NCI-H1417 treated with DMSO at 0.1 percent for 48 hours (cell line): Measurements from ENCODE around the gene C5orf24.
"Not testable (repeated sequence)": the region's sequence is repeated elsewhere in the genome, so short reads cannot be mapped to it uniquely, and the experiment has no call there.

ENCODE experiments used
- DNase-seq: peaks from one replicate; lab custom pipeline; 2025; lab: John Stamatoyannopoulos, UW

C5orf24 gene

GRCh38 chr5:134845852-134846640 lies at the start of gene C5orf24:
C5orf24 (plus strand) TSS chr5:134845968; CDS start chr5:134854901, 8,933 bp downstream.
- peak; percentile 56 for DNase-seq

- no peak for DNase-seq
Measured at GRCh38 chr5:134798468-134798867, 47.3 kb upstream of the C5orf24 start.

- DNase-seq = no peak
Measured at GRCh38 chr5:134803821-134804220, 41.9 kb upstream of the C5orf24 start.

GRCh38 chr5:134813407-134813806 lies 32.4 kb upstream of the C5orf24 start:
- no peak for DNase-seq

DNA sequence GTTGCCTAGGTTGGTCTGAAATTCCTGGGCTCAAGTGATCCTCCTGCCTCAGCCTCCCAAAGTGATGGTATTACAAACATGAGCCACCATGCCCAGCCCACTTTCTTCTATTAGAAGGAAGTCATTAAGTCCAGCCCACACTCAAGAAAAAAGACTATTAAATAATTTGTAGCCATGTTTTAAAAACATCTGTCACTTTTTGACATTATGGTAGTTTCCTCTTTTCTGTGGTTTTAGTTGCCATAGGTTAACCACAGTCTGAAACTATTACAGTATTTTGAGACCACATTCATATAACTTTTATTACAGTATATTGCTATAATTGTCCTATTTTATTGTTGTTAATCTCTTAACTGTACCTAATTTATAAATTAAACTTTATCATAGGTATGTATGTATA lies 31.9 kb upstream of the C5orf24 start:
- DNase-seq = no peak

GRCh38 chr5:134817006-134817405 lies 28.8 kb upstream of the C5orf24 start:
- no peak for DNase-seq

- DNase-seq = no peak
Measured at GRCh38 chr5:134818776-134819175, 27.0 kb upstream of the C5orf24 start.

DNA sequence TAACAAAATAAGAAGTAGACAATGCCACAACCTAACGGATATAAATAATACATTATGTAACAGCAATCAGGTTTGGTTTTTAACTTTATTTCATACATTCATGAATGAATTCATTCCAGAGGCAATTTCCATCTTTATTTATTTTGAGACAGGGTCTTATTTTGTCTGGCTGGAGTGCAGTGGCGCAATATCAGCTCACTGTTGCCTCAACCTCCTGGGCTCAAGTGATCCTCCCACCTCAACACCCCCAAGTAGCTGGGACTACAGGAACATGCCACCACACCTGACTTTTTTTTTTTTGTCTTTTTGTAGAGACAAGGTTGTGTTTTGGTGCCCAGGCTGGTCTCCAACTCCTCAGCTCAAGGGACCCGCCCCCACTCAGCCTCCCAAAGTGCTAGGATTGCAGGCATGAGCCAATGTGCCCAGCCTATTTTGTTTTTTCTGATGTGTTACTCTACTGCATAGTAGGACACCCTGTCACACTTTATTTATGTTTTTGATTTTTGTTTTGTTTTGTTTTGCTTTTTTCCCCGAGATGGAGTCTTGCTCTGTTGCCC lies 26.3 kb upstream of the C5orf24 start:
- DNase-seq = no peak

DNA sequence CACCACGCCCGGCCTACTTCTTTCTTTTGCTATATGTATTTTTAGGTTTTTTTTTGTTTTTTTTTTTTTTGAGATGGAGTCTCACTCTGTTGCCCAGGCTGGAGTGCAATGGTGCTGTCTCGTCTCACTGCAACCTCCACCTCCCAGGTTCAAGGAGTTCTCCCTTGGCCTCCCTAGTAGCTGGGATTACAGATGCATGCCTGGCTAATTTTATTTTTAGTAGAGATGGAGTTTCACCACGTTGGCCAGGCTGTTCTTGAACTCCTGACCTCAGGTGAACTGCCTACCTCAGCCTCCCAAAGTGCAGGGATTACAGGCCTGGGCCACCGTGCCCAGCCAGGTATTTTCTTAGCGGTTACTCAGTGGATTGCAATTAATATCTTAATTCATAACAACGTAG lies 23.9 kb upstream of the C5orf24 start:
- DNase-seq = no peak

DNA sequence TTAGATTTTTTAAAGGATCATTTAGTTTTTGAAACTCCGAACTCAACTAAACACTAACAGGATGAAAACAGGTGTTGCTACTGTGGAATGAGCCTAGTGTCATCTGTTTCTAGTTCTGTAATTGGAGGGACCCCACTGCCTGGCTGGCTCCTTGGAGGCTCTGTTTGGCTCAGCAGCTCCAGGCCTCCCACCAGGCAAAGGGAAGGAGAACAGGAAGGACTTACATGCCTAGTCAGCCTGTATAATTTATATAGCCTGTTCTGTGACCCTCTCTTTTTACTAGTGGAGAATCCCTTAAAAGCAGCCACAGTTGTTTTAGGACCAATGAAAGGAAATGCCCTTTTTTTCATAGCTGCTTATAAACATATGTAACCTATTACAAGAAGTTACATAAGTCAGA lies 21.1 kb upstream of the C5orf24 start:
- no peak for DNase-seq

DNA sequence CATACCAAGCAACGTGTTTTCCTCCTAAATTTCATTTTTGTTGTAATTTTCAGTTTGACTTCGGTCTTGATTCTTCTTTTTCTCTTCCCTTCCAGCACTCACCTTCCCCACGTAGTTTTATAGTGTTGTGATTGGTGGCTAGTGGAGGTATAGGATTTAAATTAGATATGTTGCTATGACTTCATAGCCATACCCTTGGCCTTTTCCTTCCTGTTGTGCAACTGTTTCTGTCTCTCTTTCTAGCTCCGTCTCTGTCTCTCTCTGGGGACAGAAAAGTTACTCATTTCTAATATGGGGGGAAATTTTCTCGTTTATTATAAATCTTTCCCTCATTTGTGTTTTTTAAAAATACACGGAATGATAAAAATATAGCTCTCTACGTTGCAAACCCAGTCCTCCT lies 20.6 kb upstream of the C5orf24 start:
- DNase-seq = no peak

- no peak for DNase-seq
Measured at GRCh38 chr5:134833340-134834032, 12.3 kb upstream of the C5orf24 start.

- DNase-seq = no peak
Measured at GRCh38 chr5:134835623-134836022, 10.1 kb upstream of the C5orf24 start.

GRCh38 chr5:134837530-134838181 lies 8.1 kb upstream of the C5orf24 start:
- no peak for DNase-seq

DNA sequence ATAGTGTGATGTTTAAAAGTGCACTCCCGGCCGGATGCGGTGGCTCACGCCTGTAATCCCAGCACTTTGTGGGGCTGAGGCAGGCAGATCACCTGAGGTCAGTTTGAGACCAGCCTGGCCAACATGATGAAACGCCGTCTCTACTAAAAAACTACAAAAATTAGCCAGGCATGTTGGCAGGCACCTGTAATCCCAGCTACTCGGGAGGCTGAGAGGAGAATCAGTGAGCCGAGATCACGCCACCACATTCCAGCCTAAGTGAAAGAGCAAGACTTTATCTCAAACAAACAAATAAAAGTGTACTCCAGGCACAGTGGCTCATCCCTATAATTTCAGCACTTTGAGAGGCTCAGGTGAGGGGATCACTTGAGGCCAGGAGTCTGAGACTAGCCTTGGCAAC lies 7.4 kb upstream of the C5orf24 start:
- not testable (repeated sequence) for DNase-seq

DNA sequence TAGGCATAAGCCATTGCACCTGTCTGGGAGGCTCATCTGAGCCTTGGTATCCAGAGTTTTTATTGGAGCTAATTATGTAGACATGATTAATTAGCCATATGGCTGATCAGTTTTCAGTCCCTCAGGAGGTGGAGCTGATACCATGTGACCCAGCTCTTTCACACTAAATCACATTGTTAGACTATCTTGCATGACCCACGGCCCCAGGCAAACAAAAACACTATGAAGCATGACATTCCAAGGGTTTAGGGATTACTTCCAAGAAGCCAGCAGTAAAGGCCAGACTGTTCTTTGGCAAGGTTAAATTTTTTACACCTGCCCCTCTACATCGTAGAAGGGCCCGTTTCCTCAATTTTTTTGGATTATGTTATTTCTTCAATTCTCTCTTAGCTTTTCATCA lies 5.0 kb upstream of the C5orf24 start:
- no peak for DNase-seq

DNA sequence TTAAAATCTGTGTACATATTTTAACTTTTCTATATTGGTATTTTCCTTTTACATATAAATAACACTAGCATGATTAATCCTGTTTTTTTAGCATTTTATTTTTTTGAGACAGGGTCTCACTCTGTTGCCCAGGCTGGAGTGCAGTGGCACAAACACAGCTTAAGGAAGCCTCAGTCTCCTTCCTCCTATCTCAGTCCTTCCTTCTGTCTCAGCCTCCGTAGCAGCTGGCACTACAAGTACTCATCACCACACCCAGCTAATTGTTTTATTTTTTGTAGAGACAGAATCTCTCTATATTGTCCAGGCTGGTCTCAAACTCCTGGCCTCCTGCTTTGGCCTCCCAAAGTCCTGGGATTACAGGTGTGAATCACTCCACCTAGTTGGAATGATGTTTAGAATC lies 1.5 kb upstream of the C5orf24 start:
- DNase-seq = no peak

DNA sequence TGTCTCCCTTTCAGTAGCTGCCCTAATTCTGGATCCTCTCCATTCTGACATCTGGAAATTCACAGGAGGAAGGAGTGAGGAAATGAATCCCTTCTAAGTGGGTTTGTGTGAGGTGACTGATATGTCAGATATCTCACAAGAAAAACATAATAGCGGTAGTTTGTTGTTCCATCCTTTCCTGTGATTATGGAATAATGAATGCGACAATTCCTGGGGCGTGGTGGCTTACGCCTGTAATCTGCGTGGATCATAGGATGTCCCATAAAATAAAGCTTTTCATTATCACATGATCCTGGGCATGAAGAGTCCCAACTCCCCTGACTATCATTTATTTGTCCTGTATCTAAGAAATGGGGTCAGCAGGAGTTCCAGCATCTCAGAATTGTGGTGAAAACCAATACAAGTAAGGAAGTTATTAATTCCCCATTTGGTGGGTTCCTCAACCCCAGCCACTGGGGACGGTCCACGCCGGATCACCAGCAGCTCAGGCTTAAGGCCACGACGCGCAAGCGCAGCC lies 375 bp upstream of the C5orf24 start:
- DNase-seq = no peak

GRCh38 chr5:134846641-134846960 lies 833 bp downstream of the C5orf24 start:
- DNase-seq = no peak

DNA sequence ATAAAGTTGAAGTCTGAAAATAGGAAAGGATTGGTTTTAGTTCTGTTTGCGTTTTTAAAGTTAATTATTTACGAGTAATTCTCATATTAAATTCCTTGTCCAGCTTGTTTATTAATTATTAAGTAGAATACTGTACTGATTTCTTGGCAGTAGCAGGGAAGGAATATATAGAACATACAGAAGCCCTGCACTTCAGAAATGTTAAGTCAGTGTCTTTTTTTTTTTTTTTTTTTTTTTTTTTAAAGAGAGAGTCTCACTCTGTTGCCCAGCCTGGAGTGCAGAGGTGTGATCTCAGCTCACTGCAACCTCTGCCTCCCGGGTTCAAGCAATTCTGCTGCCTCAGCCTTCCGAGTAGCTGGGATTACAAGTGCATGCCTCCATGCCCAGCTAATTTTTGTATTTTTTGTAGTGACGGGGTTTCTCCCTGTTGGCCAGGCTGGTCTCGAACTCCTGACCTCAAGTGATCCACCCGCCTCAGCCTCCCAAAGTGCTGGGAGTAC lies 3.7 kb downstream of the C5orf24 start:
- DNase-seq = not testable (repeated sequence)

DNA sequence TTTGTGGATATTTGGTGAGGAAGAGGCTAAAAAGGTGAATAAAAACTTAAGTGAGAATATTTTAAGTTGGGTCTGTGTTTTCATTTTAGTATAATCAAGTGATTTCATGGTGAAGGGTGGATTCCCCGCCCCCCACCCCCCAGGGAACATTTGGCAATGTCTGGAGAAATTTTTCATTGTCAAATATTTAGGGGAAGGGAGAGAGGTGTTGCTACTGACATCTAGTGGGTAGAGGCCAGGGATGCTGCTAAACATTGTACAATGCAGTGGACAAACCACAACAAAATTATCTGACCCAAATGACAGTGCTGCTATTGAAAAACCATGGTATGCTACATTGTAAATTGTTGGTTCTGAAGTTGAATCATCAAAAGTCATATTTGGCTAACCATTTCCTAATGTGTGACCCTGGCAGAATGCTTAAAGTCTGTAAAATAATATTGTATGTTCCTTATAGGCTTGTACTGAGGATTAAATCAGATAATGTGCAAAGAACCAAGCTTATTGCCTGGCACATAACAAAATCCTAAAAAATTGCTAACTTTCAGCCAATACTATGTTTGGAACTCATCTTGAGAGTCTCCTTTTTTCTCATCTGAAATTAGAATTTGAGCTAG lies 5.6 kb downstream of the C5orf24 start:
- DNase-seq = no peak

DNA sequence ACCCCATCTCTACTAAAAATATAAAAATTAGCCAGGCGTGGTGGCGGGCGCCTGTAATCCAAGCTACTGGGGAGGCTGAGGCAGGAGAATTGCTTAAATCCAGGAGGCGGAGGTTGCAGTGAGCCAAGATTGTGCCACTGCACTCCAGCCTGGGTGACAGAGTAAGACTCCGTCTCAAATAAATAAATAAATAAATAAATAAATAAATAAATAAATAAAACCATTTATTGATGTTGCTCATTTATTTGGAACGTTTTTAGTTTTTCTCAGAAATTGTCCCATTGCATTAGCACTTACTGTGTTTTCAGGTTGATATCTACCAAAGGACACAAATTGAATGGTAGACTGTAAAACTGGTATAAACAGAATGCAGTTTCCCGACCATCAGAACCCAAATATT lies 10.7 kb downstream of the C5orf24 start:
- DNase-seq = not testable (repeated sequence)
